Progenitor cell of endocrine pancreas (in vitro differentiated cells): Measurements from ENCODE around the gene AGPS. TPM values are rescaled to one million over a fixed set of nuclear protein-coding genes. Genes with fewer than 3 reads are reported as not detected.

Experiments
- DNase-seq: peaks from one replicate; pipeline ENCODE4 v3.0.0; 2021; ENCODE audit warnings: low spot score; ENCODE audit not compliant: unreplicated experiment
- H3K27ac Mint-ChIP-seq: 2 replicates; pipeline ENCODE4 v1.8.0; 2021; ENCODE audit warnings: mild to moderate bottlenecking, moderate library complexity, mixed read lengths
- H3K27me3 Mint-ChIP-seq: 2 replicates; pipeline ENCODE4 v1.8.0; 2021; ENCODE audit warnings: mixed read lengths
- H3K36me3 Mint-ChIP-seq: 2 replicates; pipeline ENCODE4 v1.8.0; 2022; ENCODE audit warnings: mixed read lengths; ENCODE audit not compliant: insufficient read depth
- H3K4me1 Mint-ChIP-seq: 2 replicates; pipeline ENCODE4 v1.8.0; 2021; ENCODE audit warnings: low read depth, mixed read lengths
- H3K4me3 Mint-ChIP-seq: 2 replicates; pipeline ENCODE4 v1.8.0; 2021; ENCODE audit warnings: low read depth, mild to moderate bottlenecking, moderate library complexity, mixed read lengths
- H3K9me3 Mint-ChIP-seq: 2 replicates; pipeline ENCODE4 v1.8.0; 2021; ENCODE audit warnings: low read depth, mixed read lengths
- CTCF ChIP-seq: fragments of 200-600 bp; sonication (generic); IDR thresholded peaks from one replicate; pipeline ENCODE4 v1.5.0; 2021; ENCODE audit warnings: antibody characterized with exemption, mild to moderate bottlenecking; ENCODE audit not compliant: unreplicated experiment
- total RNA-seq: library from RNA; stranded (reverse); gene quantifications from 2 replicates; pipeline ENCODE4 v1.2.1, GENCODE V29; 2021

The AGPS gene
- total RNA-seq, 1 donor from 2014 or later = 69.2 TPM

GRCh38 chr2:177587371-177587770 lies 194.8 kb downstream of the AGPS start:
- TF ChIP-seq CTCF = no peak
- Mint-ChIP-seq H3K4me3 (no peak overlapping the region), H3K4me1 (no peaks in the 10 kb centered on the region), H3K27me3 (no peaks in the 10 kb centered on the region), H3K27ac (no peak overlapping the region), H3K36me3 (no peaks in the 10 kb centered on the region), H3K9me3 (no peaks in the 10 kb centered on the region)
- DNase-seq = no peak

GRCh38 chr2:177588671-177589070 lies 196.1 kb downstream of the AGPS start:
- DNase-seq = no peak
- no peaks in the 10 kb centered on the region for H3K36me3 Mint-ChIP-seq
- no peaks in the 10 kb centered on the region for H3K9me3 Mint-ChIP-seq
- H3K27me3 Mint-ChIP-seq = no peaks in the 10 kb centered on the region
- no peak overlapping the region for H3K4me3 Mint-ChIP-seq
- no peak for TF ChIP-seq CTCF
- H3K4me1 Mint-ChIP-seq = peaks cover under 1% of the 10 kb centered on the region
- H3K27ac Mint-ChIP-seq = no peak overlapping the region

- Mint-ChIP-seq H3K9me3 (no peaks in the 10 kb centered on the region), H3K4me1 (peaks cover 4% of the 10 kb centered on the region), H3K27me3 (no peaks in the 10 kb centered on the region)
These were observed 196.6 kb downstream of the AGPS start for GRCh38 chr2:177589186-177589585.

GRCh38 chr2:177592397-177592796 lies 199.8 kb downstream of the AGPS start:
- Mint-ChIP-seq H3K27ac (no peak overlapping the region), H3K4me1 (peaks cover 5% of the 10 kb centered on the region), H3K36me3 (no peaks in the 10 kb centered on the region), H3K4me3 (no peak overlapping the region), H3K27me3 (no peaks in the 10 kb centered on the region), H3K9me3 (no peaks in the 10 kb centered on the region)
- no peak for TF ChIP-seq CTCF
- no peak for DNase-seq

More at GRCh38 chr2:177589186-177589585, 196.6 kb downstream of the AGPS start:
- Mint-ChIP-seq H3K4me3 (no peak overlapping the region), H3K36me3 (no peaks in the 10 kb centered on the region), H3K27ac (no peak overlapping the region)
- DNase-seq = no peak
- TF ChIP-seq CTCF = no peak

- Mint-ChIP-seq H3K36me3 (no peaks in the 10 kb centered on the region), H3K4me3 (no peak overlapping the region), H3K4me1 (peaks cover 10% of the 10 kb centered on the region), H3K9me3 (no peaks in the 10 kb centered on the region), H3K27me3 (no peaks in the 10 kb centered on the region), H3K27ac (no peak overlapping the region)
- no peak for DNase-seq
- TF ChIP-seq CTCF = no peak
These were observed 200.4 kb downstream of the AGPS start for GRCh38 chr2:177592945-177593344.
